ENCODE data around the gene SFRP5.

Gene SFRP5

GRCh38 chr10:97718659-97719142 is 53.1 kb downstream of the SFRP5 start:
- DNase-seq (ENCODE audit: low spot score), result no peak
- H3K4me3 ChIP-seq, result peak overlapping the region; percentile 4
- TF ChIP-seq CTCF (IDR thresholded peaks at IDR 0.05), result no peak
- H3K27ac ChIP-seq, result peak overlapping the region; percentile 93 to 96

- DNase-seq (ENCODE audit: low spot score), result no peak
- no peak for TF ChIP-seq CTCF (IDR thresholded peaks at IDR 0.05)
- Histone ChIP-seq H3K4me3 (peak overlapping the region; percentile 4), H3K27ac (peak overlapping the region; percentile 93 to 96)
Observed at GRCh38 chr10:97718178-97718577, 53.6 kb downstream of the SFRP5 start.

GRCh38 chr10:97717627-97718026 is 54.2 kb downstream of the SFRP5 start:
- Histone ChIP-seq H3K4me3 (no peak overlapping the region), H3K27ac (peak overlapping the region; percentile 93 to 96)
- no peak for DNase-seq (ENCODE audit: low spot score)
- no peak for TF ChIP-seq CTCF (IDR thresholded peaks at IDR 0.05)

All from coronary artery (tissue), 2 donors.